Mucosa of descending colon (tissue), 3 donors: ENCODE results near the gene PIP4K2C. TPM values are rescaled to one million over a fixed set of nuclear protein-coding genes. Genes with fewer than 3 reads are reported as not detected.
"Not testable (repeated sequence)": the region's sequence is repeated elsewhere in the genome, so short reads cannot be mapped to it uniquely, and the experiment has no call there.

Source experiments
- ATAC-seq: fragments of 200-7000 bp; cut with Tn5 transposase; one replicate; pipeline ENCODE4 v1.9.1; 2020; ENCODE audit warnings: mild to moderate bottlenecking, moderate library complexity
- DNase-seq, 3 donors: peaks; one replicate each; pipeline ENCODE4 v3.0.0-alpha.2; 2020
- H3K36me3 ChIP-seq: fragments of 200-600 bp; one replicate; pipeline ENCODE4 v1.8.0; 2021; ENCODE audit warnings: low read depth, mild to moderate bottlenecking
- H3K4me1 ChIP-seq: fragments of 200-600 bp; one replicate; pipeline ENCODE4 v1.8.0; 2021; ENCODE audit warnings: low read depth, mild to moderate bottlenecking
- H3K4me3 ChIP-seq: fragments of 200-600 bp; one replicate; pipeline ENCODE4 v1.8.0; 2021; ENCODE audit warnings: mild to moderate bottlenecking
- H3K9me3 ChIP-seq: fragments of 200-600 bp; one replicate; pipeline ENCODE4 v1.8.0; 2021; ENCODE audit warnings: mild to moderate bottlenecking
- CTCF ChIP-seq: fragments of 200-600 bp; IDR thresholded peaks from one replicate; pipeline ENCODE4 v1.8.0; 2022; ENCODE audit warnings: antibody characterized with exemption, mild to moderate bottlenecking
- intact Hi-C, 2 donors: fragments of 100-400 bp; cut with DNase I in 1 of 2; cut with micrococcal nuclease in 1 of 2; formaldehyde crosslinking; loops; one replicate each; pipeline versions ENCODE4 v1.11.0 to v1.11.1; 2022; cut with DNase I, micrococcal nuclease
- total RNA-seq, 3 donors: library from RNA; stranded (reverse); fragmentation: NEBNext Ultra II Directional in 2 of 3; extraction: Animal tissue kit (Norgen Biotek cat#: 25700) in 2 of 3; gene quantifications; one replicate each; pipeline versions ENCODE4 v1.2.1 to v1.2.4, GENCODE V29; 2021 to 2023
- donor health status: DM: no; HTN: no; CAD: no; lungs with moderate emphysema.
- donor health status: DM: no; HTN: no; CAD: no.
- donor health status: DM: no; HTN: yes; CAD: no.

The PIP4K2C gene
- total RNA-seq, 3 donors from 2014 or later = 39.0 to 55.5 (median 54.2) TPM

- intact Hi-C loops = no loop called here
- Histone ChIP-seq H3K4me3 (no peak overlapping the region), H3K4me1 (no peaks in the 10 kb centered on the region), H3K36me3 (no peaks in the 10 kb centered on the region), H3K9me3 (no peaks in the 10 kb centered on the region)
- TF ChIP-seq CTCF = no peak
- no peak for DNase-seq
- ATAC-seq = no peak
Measured at GRCh38 chr12:57564178-57564740, 26.7 kb upstream of the PIP4K2C start.

GRCh38 chr12:57568838-57569237 is 22.2 kb upstream of the PIP4K2C start:
- no peaks in the 10 kb centered on the region for H3K4me1 ChIP-seq
- no peak overlapping the region for H3K4me3 ChIP-seq
- no peak for ATAC-seq
- TF ChIP-seq CTCF = no peak
- H3K9me3 ChIP-seq = no peaks in the 10 kb centered on the region
- H3K36me3 ChIP-seq = no peaks in the 10 kb centered on the region
- intact Hi-C loops = no loop called here
- DNase-seq = no peak

GRCh38 chr12:57569858-57570257 is 21.1 kb upstream of the PIP4K2C start:
- Histone ChIP-seq H3K36me3 (no peaks in the 10 kb centered on the region), H3K4me3 (no peak overlapping the region), H3K4me1 (no peaks in the 10 kb centered on the region), H3K9me3 (no peaks in the 10 kb centered on the region)
- no peak for DNase-seq
- TF ChIP-seq CTCF = no peak
- no peak for ATAC-seq
- intact Hi-C loops = no loop called here

GRCh38 chr12:57570438-57570837 is 20.6 kb upstream of the PIP4K2C start:
- H3K36me3 ChIP-seq, ATAC-seq, H3K4me1 ChIP-seq, H3K4me3 ChIP-seq, DNase-seq, H3K9me3 ChIP-seq, intact Hi-C loops: not testable (repeated sequence)

GRCh38 chr12:57571926-57572762 is 18.8 kb upstream of the PIP4K2C start:
- no peaks in the 10 kb centered on the region for H3K4me1 ChIP-seq
- ATAC-seq (no peak), DNase-seq (no peak)
- TF ChIP-seq CTCF = no peak
- H3K9me3 ChIP-seq = no peaks in the 10 kb centered on the region
- H3K4me3 ChIP-seq = no peak overlapping the region
- no peaks in the 10 kb centered on the region for H3K36me3 ChIP-seq
- intact Hi-C loops = no loop called here

GRCh38 chr12:57574795-57575194 is 16.2 kb upstream of the PIP4K2C start:
- no peaks in the 10 kb centered on the region for H3K4me1 ChIP-seq
- H3K4me3 ChIP-seq = no peak overlapping the region
- ATAC-seq (no peak), DNase-seq (no peak)
- no peaks in the 10 kb centered on the region for H3K36me3 ChIP-seq
- H3K9me3 ChIP-seq = no peaks in the 10 kb centered on the region
- no peak for TF ChIP-seq CTCF
- intact Hi-C loops = no loop called here
